HG02642 (cell line): ENCODE results near the gene FBLIM1.

ENCODE experiments used
- ATAC-seq: cut with Tn5 transposase; IDR thresholded peaks from one replicate; pipeline ENCODE4 v1.9.1; 2021; ENCODE audit warnings: mild to moderate bottlenecking; ENCODE audit not compliant: unreplicated experiment, poor library complexity

FBLIM1 gene

DNA sequence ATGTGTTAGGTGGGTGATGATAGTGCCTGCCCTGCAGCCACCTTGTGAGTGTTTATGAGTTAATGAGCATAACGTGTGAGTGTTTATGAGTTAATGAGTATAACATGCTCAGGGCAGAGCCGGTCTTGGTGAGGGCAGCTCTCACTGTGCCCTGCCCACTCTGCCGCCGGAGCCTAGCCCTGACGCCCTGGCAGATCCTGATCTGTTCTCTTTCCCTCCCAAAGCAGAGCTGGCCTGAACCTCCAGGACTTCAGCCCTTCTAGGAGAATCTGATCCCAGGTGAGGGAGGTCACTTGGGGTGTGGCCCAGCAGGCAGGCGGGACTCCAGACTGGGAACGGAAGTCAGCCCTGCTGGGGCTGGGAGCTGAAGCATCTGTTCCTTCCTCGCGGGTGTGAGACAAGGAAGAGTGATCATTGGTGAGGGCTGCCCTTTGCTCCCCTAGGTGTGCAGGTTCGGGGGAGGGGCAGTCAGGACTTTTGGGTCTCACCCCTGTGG, 5.7 kb downstream of the FBLIM1 start:
- ATAC-seq: no peak

DNA sequence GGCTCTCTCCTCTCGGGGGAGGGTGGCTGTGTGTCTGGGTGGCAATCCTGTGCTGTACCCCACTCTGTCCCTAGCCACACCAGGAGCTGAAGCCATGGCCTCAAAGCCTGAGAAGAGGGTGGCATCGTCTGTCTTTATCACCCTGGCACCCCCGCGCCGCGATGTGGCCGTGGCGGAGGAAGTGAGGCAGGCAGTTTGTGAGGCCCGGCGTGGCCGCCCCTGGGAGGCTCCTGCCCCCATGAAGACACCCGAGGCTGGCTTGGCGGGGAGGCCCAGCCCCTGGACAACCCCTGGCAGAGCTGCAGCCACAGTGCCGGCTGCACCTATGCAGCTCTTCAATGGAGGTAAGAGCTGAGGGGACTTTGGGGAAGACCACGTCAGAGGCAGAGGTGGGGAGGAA, 6.3 kb downstream of the FBLIM1 start:
- no peak for ATAC-seq

- ATAC-seq: no peak
Measured at GRCh38 chr1:15765495-15766194, 7.0 kb downstream of the FBLIM1 start.

DNA sequence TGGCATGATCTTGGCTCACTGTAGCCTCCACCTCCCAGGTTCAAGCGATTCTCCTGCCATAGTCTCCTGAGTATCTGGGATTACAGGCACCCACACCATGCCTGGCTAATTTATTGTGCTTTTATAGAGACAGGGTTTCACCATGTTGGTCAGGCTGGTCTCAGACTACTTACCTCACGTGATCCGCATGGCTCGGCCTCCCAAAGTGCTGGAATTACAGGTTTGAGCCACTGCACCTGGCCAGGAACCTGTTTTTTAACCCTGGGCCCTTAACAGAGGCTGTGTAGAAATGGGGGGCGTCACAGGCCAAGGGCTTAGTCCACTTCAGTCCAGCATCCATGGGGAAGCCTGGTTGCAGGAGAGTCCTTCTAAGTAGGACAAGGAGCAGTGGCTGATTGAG, 9.3 kb downstream of the FBLIM1 start:
- ATAC-seq: no peak

DNA sequence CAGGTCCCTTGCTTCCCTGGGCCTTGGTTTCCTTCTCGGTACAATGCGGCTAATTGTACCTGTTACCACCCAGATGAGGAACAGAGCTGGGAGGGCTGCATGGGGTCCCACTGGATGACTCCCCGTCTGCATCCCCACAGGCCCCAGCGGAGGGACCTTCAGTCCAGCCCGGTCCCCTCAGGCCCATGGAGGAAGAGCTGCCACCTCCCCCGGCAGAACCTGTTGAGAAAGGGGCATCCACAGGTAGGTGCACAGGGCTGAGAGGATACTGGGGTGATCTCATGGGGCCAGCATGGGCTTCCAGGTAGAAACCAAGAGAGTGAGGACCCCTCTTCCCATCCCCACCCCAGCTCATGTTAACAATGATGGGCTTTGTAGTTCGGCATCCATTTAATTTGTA, 9.8 kb downstream of the FBLIM1 start:
- ATAC-seq: no peak

- no peak for ATAC-seq
Measured at GRCh38 chr1:15770313-15770962, 11.8 kb downstream of the FBLIM1 start.

- no peak for ATAC-seq
Measured at GRCh38 chr1:15771836-15772515, 13.4 kb downstream of the FBLIM1 start.

- ATAC-seq: no peak
Measured at GRCh38 chr1:15775706-15776105, 17.1 kb downstream of the FBLIM1 start.

- no peak for ATAC-seq
Measured at GRCh38 chr1:15777909-15778707, 19.5 kb downstream of the FBLIM1 start.

DNA sequence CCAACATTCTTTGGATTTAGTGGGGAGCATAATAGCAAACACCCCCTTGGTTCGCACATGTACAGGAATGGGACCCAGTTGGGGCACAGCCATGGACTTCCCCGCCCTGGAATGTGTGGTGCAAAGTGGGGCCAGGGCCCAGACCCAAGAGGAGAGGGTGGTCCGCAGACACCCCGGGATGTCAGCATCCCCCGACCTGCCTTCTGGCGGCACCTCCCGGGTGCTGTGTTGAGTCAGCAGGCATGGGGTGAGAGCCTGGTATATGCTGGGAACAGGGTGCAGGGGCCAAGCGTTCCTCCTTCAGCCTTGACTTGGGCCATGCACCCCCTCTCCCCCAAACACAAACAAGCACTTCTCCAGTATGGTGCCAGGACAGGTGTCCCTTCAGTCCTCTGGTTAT, 27.1 kb downstream of the FBLIM1 start:
- no peak for ATAC-seq

GRCh38 chr1:15786581-15786980, 28.0 kb downstream of the FBLIM1 start:
- no peak for ATAC-seq

DNA sequence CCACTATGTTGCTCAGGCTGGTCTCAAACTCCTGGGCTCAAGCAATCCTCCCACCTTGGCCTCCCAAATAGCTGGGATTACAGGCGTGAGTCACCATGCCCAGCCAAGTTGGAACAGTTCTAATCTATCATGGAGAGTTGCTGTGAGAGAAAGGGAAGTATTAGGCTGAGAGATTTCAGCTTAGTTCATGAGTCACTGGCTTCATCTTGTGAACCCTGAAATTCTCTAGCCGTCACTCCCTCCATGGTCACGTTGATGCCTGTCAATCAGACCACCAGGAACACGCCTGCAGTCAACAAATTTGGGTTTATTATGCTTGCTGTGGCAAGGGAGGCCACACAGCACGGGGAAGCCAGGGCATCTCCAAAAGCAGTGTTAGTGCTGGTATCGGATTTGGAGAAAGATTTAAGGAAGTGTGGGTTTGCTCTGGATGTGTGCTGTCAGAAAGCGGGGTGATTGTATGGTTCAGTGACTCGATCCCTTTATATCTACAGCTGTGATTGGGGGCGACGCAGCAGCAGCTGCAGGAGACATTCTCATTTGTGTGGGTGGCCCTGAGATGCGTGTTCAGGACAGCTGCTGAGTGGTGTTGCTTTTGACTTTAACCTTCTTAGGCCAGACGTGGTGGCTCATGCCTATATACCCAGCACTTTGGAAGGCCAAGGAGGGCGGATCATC, 30.2 kb downstream of the FBLIM1 start:
- ATAC-seq: no peak

DNA sequence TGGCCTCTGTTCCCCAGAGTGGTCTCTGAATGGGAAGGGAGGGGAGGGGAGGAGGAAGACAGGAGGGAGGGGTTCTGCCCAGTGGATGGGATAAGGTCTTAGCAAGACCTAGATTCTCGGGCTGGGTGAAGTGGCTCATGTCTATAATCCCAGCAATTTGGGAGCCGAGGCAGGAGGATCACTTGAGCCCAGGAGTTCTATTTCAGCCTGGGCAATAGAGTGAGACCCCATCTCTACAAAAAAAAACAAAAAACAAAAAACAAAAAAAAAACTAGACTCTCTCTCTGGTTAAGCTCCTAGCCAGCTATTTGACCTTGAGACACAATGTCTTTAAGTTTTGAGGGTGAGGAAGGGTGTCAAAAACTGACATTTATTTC, 37.5 kb downstream of the FBLIM1 start:
- no peak for ATAC-seq

GRCh38 chr1:15797614-15798390, 39.2 kb downstream of the FBLIM1 start:
- ATAC-seq: no peak

DNA sequence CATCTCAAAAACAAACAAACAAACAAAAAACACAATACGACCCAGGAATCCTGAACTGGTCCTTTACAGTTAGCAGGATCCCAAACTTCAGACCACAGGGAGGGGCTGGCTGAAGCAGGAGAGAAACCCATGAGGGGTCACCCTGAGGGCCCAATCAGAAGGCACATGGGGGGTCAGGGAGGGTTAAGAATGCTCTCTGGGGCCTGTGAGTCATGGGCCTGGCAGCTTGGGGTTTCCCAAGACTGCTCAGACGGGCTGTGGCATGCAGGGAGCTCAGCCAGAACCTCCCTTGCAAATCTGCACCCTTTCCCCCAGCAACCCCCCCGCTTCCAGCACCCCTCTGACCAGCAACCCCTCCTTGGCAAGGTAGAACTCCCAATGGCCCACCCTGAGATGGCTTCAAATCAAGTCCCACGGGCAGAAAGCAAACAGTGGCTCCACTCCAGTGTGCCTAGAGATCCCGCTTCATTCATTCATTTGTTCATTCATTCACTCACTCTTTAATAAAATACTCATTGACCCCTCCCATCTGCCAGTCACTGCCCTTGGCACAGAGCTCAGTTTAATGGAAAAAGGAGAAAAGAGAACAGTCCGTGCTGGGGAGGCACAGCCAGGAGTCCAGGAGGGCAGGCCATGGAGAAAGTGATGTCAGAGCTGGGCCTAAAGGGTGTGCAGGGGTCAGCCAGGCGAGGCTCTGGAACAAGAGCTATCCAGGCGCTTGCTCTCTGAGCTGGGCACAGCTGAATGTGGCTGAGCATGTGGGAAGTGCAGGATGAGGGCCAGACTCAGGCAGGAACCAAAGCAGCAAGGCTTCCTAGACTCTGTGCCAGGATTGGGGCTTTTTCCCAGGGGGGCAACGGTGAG, 40.6 kb downstream of the FBLIM1 start:
- no peak for ATAC-seq

- ATAC-seq: no peak
Measured at GRCh38 chr1:15799928-15800835, 41.6 kb downstream of the FBLIM1 start.

- no peak for ATAC-seq
Measured at GRCh38 chr1:15802234-15802965, 43.8 kb downstream of the FBLIM1 start.
